Islet of Langerhans (tissue), 1 donor: ENCODE results near the gene IFITM2.
"Not testable (repeated sequence)": the region's sequence is repeated elsewhere in the genome, so short reads cannot be mapped to it uniquely, and the experiment has no call there.

Experiments
- FAIRE-seq: peaks from one replicate; lab custom pipeline; 2011; peaks lifted over from hg19 to GRCh38; lab: Jason Lieb, UNC

IFITM2 gene

DNA sequence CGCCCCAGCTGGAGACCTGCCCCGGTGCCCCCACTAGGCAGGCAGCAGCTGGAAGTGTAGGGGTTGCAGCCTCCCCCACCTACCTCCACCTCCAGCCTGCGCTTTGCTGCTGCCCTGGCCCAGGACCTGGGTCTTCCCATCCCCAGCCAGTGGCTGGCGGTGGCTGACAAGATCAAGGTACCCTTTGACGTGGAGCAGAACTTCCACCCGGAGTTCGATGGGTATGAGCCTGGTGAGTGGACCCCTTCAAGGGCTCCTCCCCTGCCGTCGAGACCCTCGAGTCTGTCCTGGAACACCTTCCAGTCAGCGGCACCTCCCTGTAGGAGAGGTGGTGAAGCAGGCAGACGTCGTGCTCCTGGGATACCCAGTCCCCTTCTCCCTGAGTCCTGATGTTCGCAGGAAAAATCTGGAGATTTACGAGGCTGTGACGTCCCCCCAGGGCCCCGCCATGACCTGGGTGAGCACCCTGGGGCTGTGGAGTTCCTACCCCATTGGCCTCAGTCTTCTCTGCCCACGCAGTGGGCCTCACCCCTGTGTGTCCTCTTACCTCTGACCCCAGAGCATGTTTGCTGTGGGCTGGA is 14.3 kb upstream of the IFITM2 start:
- no peak for FAIRE-seq

- no peak for FAIRE-seq
Measured at GRCh38 chr11:293852-294661, 13.6 kb upstream of the IFITM2 start.

DNA sequence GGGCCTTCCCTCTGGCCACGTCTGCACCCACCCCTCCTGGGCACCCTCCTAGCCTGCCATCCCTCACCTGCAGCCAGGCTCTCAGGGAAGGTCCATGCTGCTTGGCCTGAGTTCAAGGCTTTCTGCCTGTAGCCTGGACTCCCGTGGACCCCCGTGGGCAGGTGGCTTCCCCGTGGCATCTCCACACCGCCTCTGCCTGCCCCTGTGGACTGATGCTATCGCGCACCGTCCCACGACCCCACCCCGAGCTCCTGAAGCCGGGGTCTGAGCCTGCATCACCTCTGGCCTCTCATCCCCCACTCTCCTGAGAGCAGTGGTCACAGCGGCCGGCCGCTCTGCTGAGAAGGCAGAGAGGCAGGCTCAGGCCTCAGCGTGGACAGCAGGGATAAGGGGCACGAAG is 12.8 kb upstream of the IFITM2 start:
- FAIRE-seq: no peak

DNA sequence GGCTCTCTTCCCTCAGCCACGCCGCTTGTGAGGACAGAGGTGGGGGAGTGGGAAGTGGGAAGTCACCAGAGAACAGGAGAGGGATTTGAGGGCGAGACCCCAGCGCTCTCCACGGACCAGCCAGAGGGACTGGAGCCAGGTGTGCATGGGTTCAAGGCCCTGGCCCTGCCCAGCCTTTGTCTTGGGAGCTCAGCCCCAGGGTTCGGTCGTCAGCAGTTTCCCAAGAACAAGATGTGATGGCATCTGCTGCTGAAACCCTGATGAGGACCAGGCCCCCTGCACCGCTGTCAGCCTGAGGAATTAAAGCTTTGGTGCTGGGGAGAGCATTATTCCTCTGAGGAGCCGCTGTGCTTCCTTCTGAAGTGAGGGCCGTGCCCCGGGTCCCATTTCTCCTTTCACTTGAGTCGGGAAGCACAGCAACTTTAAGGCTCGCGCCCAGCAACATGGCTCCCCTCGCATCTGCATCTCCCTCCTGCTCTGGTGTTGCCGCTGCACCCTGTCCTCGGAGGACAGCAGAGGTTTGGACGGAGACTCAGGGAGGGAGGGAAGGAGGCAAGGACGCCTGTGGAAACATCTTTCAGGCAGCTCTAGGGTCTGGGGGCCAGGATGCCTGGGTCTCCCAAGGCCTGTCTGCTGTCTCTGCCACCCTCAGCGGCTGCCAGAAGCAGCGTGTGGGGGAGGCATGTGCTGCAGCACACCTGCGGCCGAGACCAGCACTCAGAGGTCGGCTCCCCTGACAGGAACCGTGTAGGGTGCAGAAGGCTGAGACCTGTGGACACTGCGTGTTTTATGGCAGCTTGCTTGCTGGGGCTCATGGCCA is 12.1 kb upstream of the IFITM2 start:
- FAIRE-seq: no peak

GRCh38 chr11:296171-297050 is 11.2 kb upstream of the IFITM2 start:
- FAIRE-seq: no peak

DNA sequence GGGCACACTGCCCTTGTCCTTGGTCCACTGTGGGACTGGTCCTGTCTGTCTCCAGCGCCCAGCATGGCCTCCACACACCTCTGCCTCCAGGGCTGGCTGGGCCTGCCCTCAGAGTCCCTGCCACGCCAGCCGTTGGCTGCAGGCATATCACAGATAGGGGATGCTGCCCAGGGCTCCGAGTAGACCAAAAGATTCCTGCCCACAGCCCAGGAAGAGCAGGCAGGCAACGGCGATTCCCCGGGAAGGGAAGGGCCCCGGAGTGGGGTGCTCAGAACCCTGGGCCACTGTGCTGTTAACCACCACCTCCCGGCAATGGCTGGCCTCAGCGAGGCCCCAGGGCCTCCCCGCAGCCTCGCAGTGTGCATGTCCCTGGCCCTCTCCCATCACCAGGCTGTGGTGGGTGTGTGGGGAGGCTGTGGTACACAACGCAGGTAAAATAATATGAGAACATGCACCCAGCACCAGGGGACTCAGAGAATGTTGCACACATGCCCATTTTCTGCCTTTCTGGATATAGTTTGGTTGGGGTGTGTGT is 10.5 kb upstream of the IFITM2 start:
- FAIRE-seq: no peak

DNA sequence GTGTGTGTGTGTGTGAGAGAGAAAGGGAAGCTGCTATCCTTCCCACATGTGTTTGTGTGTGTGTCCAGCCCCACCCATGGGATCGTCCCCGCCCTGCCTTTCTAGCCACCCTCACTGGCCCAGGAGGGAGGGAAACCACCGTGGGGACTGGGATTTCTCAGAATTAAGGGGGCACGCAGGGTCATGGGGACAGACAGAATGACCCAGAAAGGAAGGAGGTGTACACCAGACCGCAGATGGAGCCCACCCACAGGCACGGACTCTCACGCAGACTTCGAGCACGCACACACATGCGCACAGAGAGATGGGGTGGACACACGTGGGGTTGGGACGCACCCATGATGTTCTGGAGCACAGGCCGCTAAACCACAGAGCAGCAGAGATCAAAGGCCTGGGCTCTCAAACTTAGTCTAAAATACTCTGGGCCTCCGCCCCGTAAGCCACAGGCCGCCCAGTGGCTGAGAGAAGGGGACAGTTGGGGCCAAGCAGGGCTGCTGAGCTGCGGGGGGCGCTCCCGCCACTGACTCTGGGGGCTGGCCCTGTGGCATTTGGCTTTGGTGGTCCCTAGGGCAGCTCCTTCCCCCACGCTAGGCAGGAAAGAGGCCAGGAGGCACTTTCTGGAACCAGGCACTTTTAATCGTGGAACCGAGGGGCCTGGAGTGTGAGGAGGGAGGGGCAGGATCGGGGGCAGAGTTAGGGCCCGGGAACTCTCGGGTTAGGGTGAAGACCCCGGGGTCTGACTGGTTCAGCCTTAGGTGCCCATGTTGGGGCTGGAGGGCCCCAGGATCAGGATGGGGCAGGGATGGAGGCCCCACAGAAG is 9.8 kb upstream of the IFITM2 start:
- FAIRE-seq: no peak

GRCh38 chr11:298406-299065 is 9.1 kb upstream of the IFITM2 start:
- FAIRE-seq: no peak

GRCh38 chr11:299081-299891 is 8.3 kb upstream of the IFITM2 start, which contains the start of gene IFITM5:
Gene IFITM5 (minus strand): TSS chr11:299526. CDS start chr11:299490, 36 bp downstream.
- no peak for FAIRE-seq

DNA sequence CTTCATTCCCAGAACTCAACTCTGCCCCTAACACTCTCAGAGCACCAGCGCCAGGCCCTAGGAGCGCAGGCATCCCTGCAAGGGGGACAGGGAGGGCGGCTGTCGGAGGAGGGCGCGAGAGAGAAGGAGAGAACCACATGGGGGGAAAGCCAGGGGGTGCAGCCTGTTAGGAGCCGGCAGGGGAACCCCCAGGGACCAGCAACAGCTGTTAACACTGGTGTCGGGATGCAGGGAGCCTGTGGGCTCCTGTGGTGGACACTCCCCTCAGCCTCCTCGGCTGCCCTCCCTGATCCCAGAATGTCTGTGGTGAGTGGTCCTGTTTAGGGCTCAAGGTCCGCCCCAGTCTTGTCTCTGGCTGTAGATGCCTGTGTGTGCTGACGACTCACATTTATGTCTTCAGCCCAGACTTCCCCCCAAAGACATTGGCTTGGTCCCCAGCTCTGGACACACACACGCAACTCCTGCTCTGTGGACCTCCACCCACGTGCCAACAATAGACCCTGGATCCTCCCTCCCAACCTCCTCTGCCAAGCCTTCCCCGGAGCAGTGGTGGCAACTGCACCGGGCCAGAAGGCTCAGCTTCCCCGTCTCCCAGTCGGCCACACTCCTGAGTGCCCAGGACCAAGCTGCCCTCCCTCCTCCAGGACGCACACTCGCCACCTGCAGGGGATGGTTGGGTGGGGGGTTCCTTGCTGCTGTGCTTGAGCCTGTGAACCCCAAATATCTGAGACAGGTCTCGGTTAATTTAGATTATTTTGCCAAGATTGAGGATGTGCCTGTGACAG is 7.5 kb upstream of the IFITM2 start:
- no peak for FAIRE-seq

GRCh38 chr11:303363-303762 is 4.3 kb upstream of the IFITM2 start:
- FAIRE-seq: no peak

GRCh38 chr11:304061-304506 is 3.5 kb upstream of the IFITM2 start:
- no peak for FAIRE-seq

GRCh38 chr11:304915-305843 is 2.4 kb upstream of the IFITM2 start:
- peak; percentile 13 for FAIRE-seq

- FAIRE-seq: no peak
Measured at GRCh38 chr11:305844-306211, 1.8 kb upstream of the IFITM2 start.

DNA sequence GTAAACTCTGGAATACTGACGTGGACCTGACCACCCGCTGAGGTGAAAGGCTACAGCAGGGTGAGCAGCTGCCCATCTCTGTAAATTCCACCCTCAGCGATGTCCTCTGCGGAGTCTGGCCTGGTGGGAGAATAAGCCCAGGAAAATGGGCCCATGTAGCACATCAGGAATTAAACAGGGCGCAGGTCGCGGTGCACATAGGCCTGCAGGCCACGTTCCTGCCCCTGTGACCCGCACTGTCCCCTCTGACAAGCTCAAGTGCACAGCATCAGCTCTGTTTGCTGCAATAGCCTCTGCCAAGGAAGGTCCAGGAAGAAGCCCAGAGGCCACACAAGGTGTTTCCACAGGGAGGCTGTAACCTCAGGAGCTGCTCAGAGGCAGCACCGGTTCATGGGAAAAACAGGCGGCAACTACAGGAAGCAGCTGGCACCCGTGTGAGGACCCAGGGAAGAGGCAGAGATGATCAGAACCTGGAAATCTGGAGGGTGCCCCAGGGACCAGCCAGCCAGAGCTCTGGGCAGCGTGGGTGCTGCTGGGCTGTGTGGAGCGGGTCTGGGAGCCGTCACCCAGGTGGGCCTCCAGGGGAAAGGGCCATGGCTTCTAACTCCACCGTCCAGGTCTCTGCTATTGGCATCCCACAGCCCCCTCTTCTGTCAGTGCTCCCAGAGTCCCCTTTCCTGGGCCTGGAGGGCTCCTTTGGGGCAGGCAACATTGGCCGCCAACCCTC is 808 bp upstream of the IFITM2 start:
- no peak for FAIRE-seq

- not testable (repeated sequence) for FAIRE-seq
Measured at GRCh38 chr11:308740-309665, 1.4 kb downstream of the IFITM2 start.
